PC-3 (cell line): ENCODE results near the gene KCNQ5. TPM values are rescaled to one million over a fixed set of nuclear protein-coding genes. Genes with fewer than 3 reads are reported as not detected.
A peak's percentile ranks its signal among the peaks of the same experiment; 100 is the strongest.

ENCODE experiments used
- ATAC-seq: fragments of 200-7000 bp; cut with Tn5 transposase; 2 replicates; pipeline ENCODE4 v1.9.1; 2020; ENCODE audit warnings: mild to moderate bottlenecking, moderate library complexity
- BruUV-seq: library from RNA; stranded (reverse); fragments of 400-500 nt; replicated peaks from 2 replicates; lab custom pipeline; 2021; lab: Mats Ljungman, UMichigan
- CTCF ChIA-PET: fragments of 300-600 bp; sonication (Branson Sonifier 250); formaldehyde crosslinking; loops from one replicate; lab custom pipeline; 2022; ENCODE audit warnings: antibody characterized with exemption; lab: Charles Lee
- POLR2A ChIA-PET: fragments of 300-600 bp; sonication (Branson Sonifier 250); formaldehyde crosslinking; loops from one replicate; lab custom pipeline; 2022; ENCODE audit warnings: antibody characterized with exemption; ENCODE audit not compliant: unreplicated experiment; lab: Charles Lee
- DNase-seq: peaks from one replicate; pipeline ENCODE4 v3.0.0-alpha.2; 2015
- H2AFZ ChIP-seq: fragments of 300-600 bp; sonication (generic); 2 replicates; pipeline ENCODE4 v1.6.0; 2016; ENCODE audit warnings: antibody characterized with exemption, low read length
- H3F3A ChIP-seq: fragments of 300-600 bp; sonication (generic); one replicate; pipeline ENCODE4 v1.6.0; 2017; ENCODE audit warnings: antibody characterized with exemption, low read length, control low read depth, mild to moderate bottlenecking; ENCODE audit not compliant: unreplicated experiment
- H3K27ac ChIP-seq: fragments of 300-600 bp; sonication (generic); 2 replicates; pipeline ENCODE4 v1.5.1; 2016; ENCODE audit warnings: mild to moderate bottlenecking, low read length
- H3K27me3 ChIP-seq: fragments of 300-600 bp; sonication (generic); 2 replicates; pipeline ENCODE4 v1.6.1; 2016; ENCODE audit warnings: low read length, mixed read lengths
- H3K36me3 ChIP-seq: fragments of 300-600 bp; sonication (generic); 2 replicates; pipeline ENCODE4 v1.6.1; 2016; ENCODE audit warnings: low read depth, mixed run types, low read length, mixed read lengths
- H3K4me1 ChIP-seq: fragments of 300-600 bp; sonication (generic); 2 replicates; pipeline ENCODE4 v1.5.1; 2016; ENCODE audit warnings: low read length; ENCODE audit not compliant: insufficient read depth
- H3K4me2 ChIP-seq: fragments of 300-600 bp; sonication (generic); 2 replicates; pipeline ENCODE4 v1.6.0; 2016; ENCODE audit warnings: low read length
- H3K4me3 ChIP-seq: fragments of 300-600 bp; sonication (generic); 2 replicates; pipeline ENCODE4 v1.5.1; 2016; ENCODE audit warnings: mild to moderate bottlenecking, low read length, mixed read lengths
- H3K79me2 ChIP-seq: fragments of 300-600 bp; sonication (generic); 2 replicates; pipeline ENCODE4 v1.6.1; 2017; ENCODE audit warnings: low read length, mixed read lengths
- H3K9ac ChIP-seq: fragments of 300-600 bp; sonication (generic); 2 replicates; pipeline ENCODE4 v1.6.0; 2016; ENCODE audit warnings: mild to moderate bottlenecking, low read length
- H3K9me2 ChIP-seq: fragments of 300-600 bp; sonication (generic); replicated peaks from 2 replicates; pipeline ENCODE4 v1.6.1; 2016; ENCODE audit warnings: mixed run types, low read length, mixed read lengths
- H3K9me3 ChIP-seq: fragments of 300-600 bp; sonication (generic); 2 replicates; pipeline ENCODE4 v1.6.1; 2016; ENCODE audit warnings: low read length, mixed read lengths
- H4K20me1 ChIP-seq: fragments of 300-600 bp; sonication (generic); 2 replicates; pipeline ENCODE4 v1.6.1; 2016; ENCODE audit warnings: low read length, mixed read lengths
- EZH2 ChIP-seq: fragments of 300-600 bp; sonication (generic); IDR thresholded peaks from one replicate; pipeline ENCODE4 v1.6.1; 2017; ENCODE audit warnings: antibody characterized with exemption, mild to moderate bottlenecking, low read length; ENCODE audit not compliant: unreplicated experiment
- EZH2phosphoT487 ChIP-seq: fragments of 300-600 bp; sonication (generic); IDR thresholded peaks from 2 replicates; pipeline ENCODE4 v1.6.1; 2018; ENCODE audit warnings: mild to moderate bottlenecking, antibody characterized with exemption, low read length, borderline replicate concordance
- intact Hi-C: fragments of 100-400 bp; cut with micrococcal nuclease; formaldehyde crosslinking; loops from 2 replicates; pipeline ENCODE4 v1.9.0; 2023
- total RNA-seq: library from RNA; depleted of rRNA; stranded (reverse); fragments of >200 nt; gene quantifications from 2 replicates; pipeline ENCODE4 v1.2.3, GENCODE V29; 2014
- TF ChIP-seq, protein P1 (sequence below): fragments of 300-600 bp; sonication (generic); conservative IDR thresholded peaks from 2 replicates; pipeline ENCODE4 v1.5.1; 2017; ENCODE audit warnings: antibody characterized with exemption, low read depth, mild to moderate bottlenecking, low read length

KCNQ5 gene
- total RNA-seq, 1 experiment from 2014 or later, result not detected

DNA sequence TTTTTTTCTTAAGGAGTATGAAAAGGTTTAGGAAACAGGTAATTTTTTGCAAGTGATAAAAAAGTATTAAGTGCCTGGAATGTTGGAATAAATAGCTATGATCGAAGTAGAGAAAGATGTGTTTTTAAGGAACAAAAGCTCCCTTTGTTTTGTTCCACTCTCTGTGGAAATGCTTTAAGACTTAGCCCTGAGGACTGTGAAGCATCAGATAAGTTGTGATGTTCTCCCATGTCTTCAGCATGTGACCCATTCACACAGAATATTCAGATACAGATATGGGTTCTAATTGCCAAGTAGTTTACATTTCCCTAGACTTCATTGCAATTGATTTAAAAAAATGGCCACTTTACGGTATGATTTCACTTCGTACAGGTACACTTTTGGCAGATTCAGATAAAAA, 80.6 kb downstream of the KCNQ5 start:
- Histone ChIP-seq H3K4me1 (no peaks in the 10 kb centered on the region), H3K9ac (no peak overlapping the region), H3K9me3 (no peaks in the 10 kb centered on the region), H2AFZ (no peak overlapping the region), H4K20me1 (no peaks in the 10 kb centered on the region), H3K27me3 (no peaks in the 10 kb centered on the region), H3K4me3 (no peak overlapping the region), H3K27ac (no peak overlapping the region), H3K36me3 (no peaks in the 10 kb centered on the region), H3F3A (no peaks in the 10 kb centered on the region), H3K79me2 (no peaks in the 10 kb centered on the region), H3K4me2 (no peak overlapping the region), H3K9me2 (no peaks in the 10 kb centered on the region)
- TF ChIP-seq, protein P1, sequence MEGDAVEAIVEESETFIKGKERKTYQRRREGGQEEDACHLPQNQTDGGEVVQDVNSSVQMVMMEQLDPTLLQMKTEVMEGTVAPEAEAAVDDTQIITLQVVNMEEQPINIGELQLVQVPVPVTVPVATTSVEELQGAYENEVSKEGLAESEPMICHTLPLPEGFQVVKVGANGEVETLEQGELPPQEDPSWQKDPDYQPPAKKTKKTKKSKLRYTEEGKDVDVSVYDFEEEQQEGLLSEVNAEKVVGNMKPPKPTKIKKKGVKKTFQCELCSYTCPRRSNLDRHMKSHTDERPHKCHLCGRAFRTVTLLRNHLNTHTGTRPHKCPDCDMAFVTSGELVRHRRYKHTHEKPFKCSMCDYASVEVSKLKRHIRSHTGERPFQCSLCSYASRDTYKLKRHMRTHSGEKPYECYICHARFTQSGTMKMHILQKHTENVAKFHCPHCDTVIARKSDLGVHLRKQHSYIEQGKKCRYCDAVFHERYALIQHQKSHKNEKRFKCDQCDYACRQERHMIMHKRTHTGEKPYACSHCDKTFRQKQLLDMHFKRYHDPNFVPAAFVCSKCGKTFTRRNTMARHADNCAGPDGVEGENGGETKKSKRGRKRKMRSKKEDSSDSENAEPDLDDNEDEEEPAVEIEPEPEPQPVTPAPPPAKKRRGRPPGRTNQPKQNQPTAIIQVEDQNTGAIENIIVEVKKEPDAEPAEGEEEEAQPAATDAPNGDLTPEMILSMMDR, result no peak
- TF ChIP-seq EZH2phosphoT487 (no peak), EZH2 (no peak)
- no peak for DNase-seq
- intact Hi-C loops, result no loop called here
- CTCF ChIA-PET, result no interaction called here
- POLR2A ChIA-PET, result no interaction called here
- no TSS peak for BruUV-seq
- ATAC-seq, result no peak

DNA sequence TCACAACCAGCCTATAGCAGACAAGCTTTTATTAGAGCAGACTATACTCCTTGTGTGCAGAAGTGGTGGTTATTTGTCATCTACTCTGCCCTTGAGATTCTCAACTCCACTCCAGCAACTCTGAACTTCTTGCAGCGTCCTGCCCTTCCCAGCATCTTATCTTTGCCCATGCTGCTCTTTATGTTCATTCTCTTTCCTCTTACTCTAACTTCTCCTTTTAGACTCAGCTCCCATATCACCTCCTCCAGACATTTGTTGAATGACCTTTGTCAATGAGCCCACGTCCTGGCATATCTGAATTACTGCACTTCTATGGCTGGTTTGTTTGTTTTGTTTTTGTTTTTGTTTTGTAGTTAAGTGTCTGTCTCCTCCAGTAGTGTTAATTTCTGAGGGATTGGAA, 81.2 kb downstream of the KCNQ5 start:
- no peaks in the 10 kb centered on the region for H3K27me3 ChIP-seq
- H3K4me3 ChIP-seq, result no peak overlapping the region
- H3K36me3 ChIP-seq, result no peaks in the 10 kb centered on the region
- H3K27ac ChIP-seq, result no peak overlapping the region
- CTCF ChIA-PET, result no interaction called here
- no peak overlapping the region for H3K4me2 ChIP-seq
- no peaks in the 10 kb centered on the region for H3K4me1 ChIP-seq
- TF ChIP-seq EZH2 (no peak), EZH2phosphoT487 (no peak)
- TF ChIP-seq, protein P1, result no peak
- no peaks in the 10 kb centered on the region for H3K79me2 ChIP-seq
- no peaks in the 10 kb centered on the region for H3F3A ChIP-seq
- H4K20me1 ChIP-seq, result no peaks in the 10 kb centered on the region
- POLR2A ChIA-PET, result no interaction called here
- no peaks in the 10 kb centered on the region for H3K9me2 ChIP-seq
- DNase-seq (no peak), ATAC-seq (no peak)
- no peak overlapping the region for H2AFZ ChIP-seq
- H3K9me3 ChIP-seq, result no peaks in the 10 kb centered on the region
- intact Hi-C loops, result no loop called here
- no peak overlapping the region for H3K9ac ChIP-seq
- no TSS peak for BruUV-seq

DNA sequence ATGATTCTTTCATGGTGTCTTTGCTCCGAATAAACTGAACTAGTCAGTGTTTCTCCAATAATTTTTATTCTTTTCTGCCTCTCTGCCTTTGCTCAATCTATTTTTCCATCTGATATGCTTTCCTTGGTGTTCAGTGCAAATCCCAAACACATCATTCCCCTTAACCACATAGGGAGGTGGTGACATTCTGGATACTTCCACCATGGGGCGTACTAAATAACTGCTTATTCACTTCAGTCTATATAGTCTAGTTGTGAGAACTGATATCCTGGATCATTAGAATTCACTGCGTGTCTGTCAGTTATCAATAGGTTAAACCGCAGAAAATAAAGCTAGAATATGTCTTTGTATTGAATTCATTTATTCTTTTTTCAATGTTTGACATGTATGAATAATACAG, 83.1 kb downstream of the KCNQ5 start:
- intact Hi-C loops, result no loop called here
- H3F3A ChIP-seq, result no peaks in the 10 kb centered on the region
- H3K4me2 ChIP-seq, result no peak overlapping the region
- POLR2A ChIA-PET, result no interaction called here
- no TSS peak for BruUV-seq
- no peak for TF ChIP-seq EZH2phosphoT487
- TF ChIP-seq, protein P1, result peak; percentile 31; the same call in 1 of the 2 replicates
- no peak for TF ChIP-seq EZH2
- DNase-seq (peak; percentile 8), ATAC-seq (no peak)
- no peak overlapping the region for H3K9ac ChIP-seq
- H3K27me3 ChIP-seq, result no peaks in the 10 kb centered on the region
- H3K4me1 ChIP-seq, result no peaks in the 10 kb centered on the region
- H3K4me3 ChIP-seq, result no peak overlapping the region
- H3K36me3 ChIP-seq, result no peaks in the 10 kb centered on the region
- no peaks in the 10 kb centered on the region for H3K79me2 ChIP-seq
- H3K9me3 ChIP-seq, result no peaks in the 10 kb centered on the region
- CTCF ChIA-PET, result no interaction called here
- no peak overlapping the region for H2AFZ ChIP-seq
- H4K20me1 ChIP-seq, result no peaks in the 10 kb centered on the region
- H3K27ac ChIP-seq, result no peak overlapping the region
- no peaks in the 10 kb centered on the region for H3K9me2 ChIP-seq
